Tibial artery (tissue), 4 donors: ENCODE results near the gene SLC35B1.

ENCODE experiments used
- DNase-seq, 2 donors: peaks; one replicate each; pipeline ENCODE4 v3.0.0-alpha.2; 2019
- H3K27ac ChIP-seq, 2 donors: fragments of 200-600 bp; sonication (generic) in 1 of 2; 1 replicate in 1 of 2; 2 replicates in 1 of 2; pipeline ENCODE4 v1.5.1; 2018 to 2019; ENCODE audit warnings: mild to moderate bottlenecking in 1 of 2
- H3K27me3 ChIP-seq, 2 donors: fragments of 200-600 bp; sonication (generic) in 1 of 2; one replicate each; pipeline versions ENCODE4 v1.5.1 to v1.6.0; 2016 to 2019
- H3K36me3 ChIP-seq, 3 donors: fragments of 200-600 bp; sonication (generic) in 2 of 3; one replicate each; pipeline ENCODE4 v1.5.1; 2016 to 2019; ENCODE audit warnings: mild to moderate bottlenecking in 2 of 3
- H3K4me1 ChIP-seq, 4 donors: fragments of 200-600 bp; sonication (generic) in 2 of 4; 1 replicate in 3 of 4; 2 replicates in 1 of 4; pipeline ENCODE4 v1.5.1; 2016 to 2019
- H3K4me3 ChIP-seq, 2 donors: fragments of 200-600 bp; sonication (generic) in 1 of 2; 1 replicate in 1 of 2; 2 replicates in 1 of 2; pipeline ENCODE4 v1.5.1; 2018 to 2019; ENCODE audit warnings: mild to moderate bottlenecking in 2 of 2
- H3K9me3 ChIP-seq, 3 donors: fragments of 200-600 bp; sonication (generic) in 1 of 3; one replicate each; pipeline ENCODE4 v1.5.1; 2016 to 2019
- intact Hi-C: fragments of 100-400 bp; cut with DNase I; formaldehyde crosslinking; loops from one replicate; pipeline ENCODE4 v1.15.0; 2023; ENCODE audit warnings: low total_unique reads
- TF ChIP-seq, protein P1 (sequence below), 2 experiments: fragments of 200-600 bp in 1 of 2; fragments of 450-650 bp in 1 of 2; IDR thresholded peaks; one replicate each; pipeline ENCODE4 v1.5.1; 2017 to 2019; ENCODE audit warnings: antibody characterized with exemption in 2 of 2, mild to moderate bottlenecking in 1 of 2, moderate library complexity in 1 of 2

SLC35B1 gene

DNA sequence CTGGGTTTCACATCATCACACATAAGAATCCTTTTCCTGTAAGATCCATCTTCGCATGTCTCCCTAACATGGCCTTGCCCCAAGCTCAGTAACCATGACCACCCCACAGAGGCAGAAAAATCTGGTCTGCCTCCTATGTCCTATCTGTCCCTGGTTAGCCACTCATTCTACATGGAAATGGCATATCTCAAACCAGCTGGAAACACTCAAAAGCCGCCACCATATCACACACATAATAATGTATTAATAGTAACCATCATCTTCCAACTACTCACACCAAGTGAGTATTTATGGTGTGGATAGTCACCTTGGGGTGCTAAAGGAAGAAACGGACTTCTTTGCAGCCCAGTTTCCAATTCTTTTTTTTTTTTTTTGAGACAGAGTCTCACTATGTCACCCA is 44.7 kb upstream of the SLC35B1 start:
- H3K36me3 ChIP-seq: peaks cover 0 to 8% (median 0%) of the 10 kb centered on the region in 3 donors
- no peaks in the 10 kb centered on the region for H3K9me3 ChIP-seq
- no peaks in the 10 kb centered on the region for H3K27me3 ChIP-seq
- H3K27ac ChIP-seq: no peak overlapping the region
- H3K4me3 ChIP-seq: no peak overlapping the region
- TF ChIP-seq, protein P1, sequence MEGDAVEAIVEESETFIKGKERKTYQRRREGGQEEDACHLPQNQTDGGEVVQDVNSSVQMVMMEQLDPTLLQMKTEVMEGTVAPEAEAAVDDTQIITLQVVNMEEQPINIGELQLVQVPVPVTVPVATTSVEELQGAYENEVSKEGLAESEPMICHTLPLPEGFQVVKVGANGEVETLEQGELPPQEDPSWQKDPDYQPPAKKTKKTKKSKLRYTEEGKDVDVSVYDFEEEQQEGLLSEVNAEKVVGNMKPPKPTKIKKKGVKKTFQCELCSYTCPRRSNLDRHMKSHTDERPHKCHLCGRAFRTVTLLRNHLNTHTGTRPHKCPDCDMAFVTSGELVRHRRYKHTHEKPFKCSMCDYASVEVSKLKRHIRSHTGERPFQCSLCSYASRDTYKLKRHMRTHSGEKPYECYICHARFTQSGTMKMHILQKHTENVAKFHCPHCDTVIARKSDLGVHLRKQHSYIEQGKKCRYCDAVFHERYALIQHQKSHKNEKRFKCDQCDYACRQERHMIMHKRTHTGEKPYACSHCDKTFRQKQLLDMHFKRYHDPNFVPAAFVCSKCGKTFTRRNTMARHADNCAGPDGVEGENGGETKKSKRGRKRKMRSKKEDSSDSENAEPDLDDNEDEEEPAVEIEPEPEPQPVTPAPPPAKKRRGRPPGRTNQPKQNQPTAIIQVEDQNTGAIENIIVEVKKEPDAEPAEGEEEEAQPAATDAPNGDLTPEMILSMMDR (IDR thresholded peaks at IDR 0.05): no peak
- intact Hi-C loops: no loop called here
- no peak for DNase-seq
- peaks cover 0 to 12% (median 3%) of the 10 kb centered on the region in 4 donors for H3K4me1 ChIP-seq

DNA sequence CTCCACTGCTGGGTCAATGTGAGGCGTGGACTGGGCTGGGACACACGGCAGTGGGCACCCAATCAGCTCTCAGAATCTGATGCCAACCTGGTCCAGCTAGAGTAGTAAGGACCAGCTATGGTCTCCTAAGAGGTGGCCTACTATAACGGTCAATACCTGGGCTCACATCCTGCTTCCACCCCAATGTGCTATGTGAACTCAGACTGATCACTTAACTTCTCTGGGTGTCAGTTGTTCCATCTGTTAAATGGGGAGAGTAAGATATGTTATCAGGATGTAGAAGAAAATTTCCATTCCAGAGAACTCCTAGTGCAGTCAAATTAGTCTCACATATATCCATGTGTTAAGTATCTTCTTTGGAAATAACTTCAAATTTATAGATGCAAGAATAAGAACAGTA is 42.0 kb upstream of the SLC35B1 start:
- H3K27me3 ChIP-seq: no peaks in the 10 kb centered on the region
- intact Hi-C loops: no loop called here
- peaks cover 0 to 8% (median 0%) of the 10 kb centered on the region in 3 donors for H3K36me3 ChIP-seq
- TF ChIP-seq, protein P1 (IDR thresholded peaks at IDR 0.05): no peak
- H3K4me1 ChIP-seq: no peaks in the 10 kb centered on the region
- DNase-seq: no peak
- no peaks in the 10 kb centered on the region for H3K9me3 ChIP-seq
- H3K27ac ChIP-seq: no peak overlapping the region
- no peak overlapping the region for H3K4me3 ChIP-seq

- TF ChIP-seq, protein P1 (IDR thresholded peaks at IDR 0.05): no peak
Measured at GRCh38 chr17:49748791-49749190, 41.0 kb upstream of the SLC35B1 start.

DNA sequence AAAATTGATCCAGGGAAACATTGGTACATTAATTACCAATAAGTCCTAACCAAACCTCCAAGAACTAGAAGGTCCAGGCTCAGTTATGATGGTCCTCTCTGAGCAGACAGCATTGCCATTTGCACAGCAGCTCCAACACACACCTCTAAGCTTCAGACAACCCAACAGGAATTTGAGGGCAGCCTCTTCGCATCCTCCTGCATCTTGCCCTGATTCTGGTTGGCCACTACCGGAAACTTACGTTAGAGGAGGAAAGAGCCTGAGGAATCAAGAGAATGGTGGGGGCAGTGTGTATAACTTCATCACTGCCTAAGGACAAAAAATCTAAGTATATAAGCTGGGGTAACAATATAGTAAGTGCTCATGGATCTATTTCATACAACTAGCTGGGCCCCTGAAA is 40.5 kb upstream of the SLC35B1 start:
- no peak overlapping the region for H3K4me3 ChIP-seq
- no peak for DNase-seq
- no peaks in the 10 kb centered on the region for H3K9me3 ChIP-seq
- peaks cover 0 to 3% (median 2%) of the 10 kb centered on the region in 4 donors for H3K4me1 ChIP-seq
- TF ChIP-seq, protein P1 (IDR thresholded peaks at IDR 0.05): no peak
- H3K36me3 ChIP-seq: peaks cover 0 to 8% (median 0%) of the 10 kb centered on the region in 3 donors
- intact Hi-C loops: no loop called here
- no peaks in the 10 kb centered on the region for H3K27me3 ChIP-seq
- H3K27ac ChIP-seq: no peak overlapping the region

More at GRCh38 chr17:49748791-49749190, 41.0 kb upstream of the SLC35B1 start:
- intact Hi-C loops: no loop called here
- peaks cover 0 to 8% (median 0%) of the 10 kb centered on the region in 3 donors for H3K36me3 ChIP-seq
- DNase-seq: no peak
- H3K27me3 ChIP-seq: no peaks in the 10 kb centered on the region
- no peak overlapping the region for H3K4me3 ChIP-seq
- H3K27ac ChIP-seq: no peak overlapping the region
- no peaks in the 10 kb centered on the region for H3K9me3 ChIP-seq
- H3K4me1 ChIP-seq: no peaks in the 10 kb centered on the region

GRCh38 chr17:49747632-49748031 is 39.9 kb upstream of the SLC35B1 start:
- no peak overlapping the region for H3K27ac ChIP-seq
- intact Hi-C loops: no loop called here
- DNase-seq: no peak
- no peak overlapping the region for H3K4me3 ChIP-seq
- no peaks in the 10 kb centered on the region for H3K9me3 ChIP-seq
- peaks cover 0 to 9% (median 7%) of the 10 kb centered on the region in 4 donors for H3K4me1 ChIP-seq
- H3K27me3 ChIP-seq: no peaks in the 10 kb centered on the region
- TF ChIP-seq, protein P1 (IDR thresholded peaks at IDR 0.05): no peak
- peaks cover 0 to 8% (median 0%) of the 10 kb centered on the region in 3 donors for H3K36me3 ChIP-seq
